PC-3 (cell line): Measurements from ENCODE around the gene RERE. TPM values are rescaled to one million over a fixed set of nuclear protein-coding genes. Genes with fewer than 3 reads are reported as not detected.

Experiments used
- ATAC-seq: fragments of 200-7000 bp; cut with Tn5 transposase; 2 replicates; pipeline ENCODE4 v1.9.1; 2020; ENCODE audit warnings: mild to moderate bottlenecking, moderate library complexity
- BruUV-seq: library from RNA; stranded (reverse); fragments of 400-500 nt; replicated peaks from 2 replicates; lab custom pipeline; 2021; lab: Mats Ljungman, UMichigan
- CTCF ChIA-PET: fragments of 300-600 bp; sonication (Branson Sonifier 250); formaldehyde crosslinking; loops from one replicate; lab custom pipeline; 2022; ENCODE audit warnings: antibody characterized with exemption; lab: Charles Lee
- POLR2A ChIA-PET: fragments of 300-600 bp; sonication (Branson Sonifier 250); formaldehyde crosslinking; loops from one replicate; lab custom pipeline; 2022; ENCODE audit warnings: antibody characterized with exemption; ENCODE audit not compliant: unreplicated experiment; lab: Charles Lee
- DNase-seq: peaks from one replicate; pipeline ENCODE4 v3.0.0-alpha.2; 2015
- H2AFZ ChIP-seq: fragments of 300-600 bp; sonication (generic); 2 replicates; pipeline ENCODE4 v1.6.0; 2016; ENCODE audit warnings: antibody characterized with exemption, low read length
- H3F3A ChIP-seq: fragments of 300-600 bp; sonication (generic); one replicate; pipeline ENCODE4 v1.6.0; 2017; ENCODE audit warnings: antibody characterized with exemption, low read length, control low read depth, mild to moderate bottlenecking; ENCODE audit not compliant: unreplicated experiment
- H3K27ac ChIP-seq: fragments of 300-600 bp; sonication (generic); 2 replicates; pipeline ENCODE4 v1.5.1; 2016; ENCODE audit warnings: mild to moderate bottlenecking, low read length
- H3K27me3 ChIP-seq: fragments of 300-600 bp; sonication (generic); 2 replicates; pipeline ENCODE4 v1.6.1; 2016; ENCODE audit warnings: low read length, mixed read lengths
- H3K36me3 ChIP-seq: fragments of 300-600 bp; sonication (generic); 2 replicates; pipeline ENCODE4 v1.6.1; 2016; ENCODE audit warnings: low read depth, mixed run types, low read length, mixed read lengths
- H3K4me1 ChIP-seq: fragments of 300-600 bp; sonication (generic); 2 replicates; pipeline ENCODE4 v1.5.1; 2016; ENCODE audit warnings: low read length; ENCODE audit not compliant: insufficient read depth
- H3K4me2 ChIP-seq: fragments of 300-600 bp; sonication (generic); 2 replicates; pipeline ENCODE4 v1.6.0; 2016; ENCODE audit warnings: low read length
- H3K4me3 ChIP-seq: fragments of 300-600 bp; sonication (generic); 2 replicates; pipeline ENCODE4 v1.5.1; 2016; ENCODE audit warnings: mild to moderate bottlenecking, low read length, mixed read lengths
- H3K79me2 ChIP-seq: fragments of 300-600 bp; sonication (generic); 2 replicates; pipeline ENCODE4 v1.6.1; 2017; ENCODE audit warnings: low read length, mixed read lengths
- H3K9ac ChIP-seq: fragments of 300-600 bp; sonication (generic); 2 replicates; pipeline ENCODE4 v1.6.0; 2016; ENCODE audit warnings: mild to moderate bottlenecking, low read length
- H3K9me2 ChIP-seq: fragments of 300-600 bp; sonication (generic); replicated peaks from 2 replicates; pipeline ENCODE4 v1.6.1; 2016; ENCODE audit warnings: mixed run types, low read length, mixed read lengths
- H3K9me3 ChIP-seq: fragments of 300-600 bp; sonication (generic); 2 replicates; pipeline ENCODE4 v1.6.1; 2016; ENCODE audit warnings: low read length, mixed read lengths
- H4K20me1 ChIP-seq: fragments of 300-600 bp; sonication (generic); 2 replicates; pipeline ENCODE4 v1.6.1; 2016; ENCODE audit warnings: low read length, mixed read lengths
- CTCF ChIP-seq: fragments of 300-600 bp; sonication (generic); conservative IDR thresholded peaks from 2 replicates; pipeline ENCODE4 v1.5.1; 2017; ENCODE audit warnings: antibody characterized with exemption, low read depth, mild to moderate bottlenecking, low read length
- EZH2 ChIP-seq: fragments of 300-600 bp; sonication (generic); IDR thresholded peaks from one replicate; pipeline ENCODE4 v1.6.1; 2017; ENCODE audit warnings: antibody characterized with exemption, mild to moderate bottlenecking, low read length; ENCODE audit not compliant: unreplicated experiment
- EZH2phosphoT487 ChIP-seq: fragments of 300-600 bp; sonication (generic); IDR thresholded peaks from 2 replicates; pipeline ENCODE4 v1.6.1; 2018; ENCODE audit warnings: mild to moderate bottlenecking, antibody characterized with exemption, low read length, borderline replicate concordance
- intact Hi-C: fragments of 100-400 bp; cut with micrococcal nuclease; formaldehyde crosslinking; loops from 2 replicates; pipeline ENCODE4 v1.9.0; 2023
- total RNA-seq: library from RNA; depleted of rRNA; stranded (reverse); fragments of >200 nt; gene quantifications from 2 replicates; pipeline ENCODE4 v1.2.3, GENCODE V29; 2014

RERE gene
- total RNA-seq, 1 experiment from 2014 or later: 24.2 TPM

DNA sequence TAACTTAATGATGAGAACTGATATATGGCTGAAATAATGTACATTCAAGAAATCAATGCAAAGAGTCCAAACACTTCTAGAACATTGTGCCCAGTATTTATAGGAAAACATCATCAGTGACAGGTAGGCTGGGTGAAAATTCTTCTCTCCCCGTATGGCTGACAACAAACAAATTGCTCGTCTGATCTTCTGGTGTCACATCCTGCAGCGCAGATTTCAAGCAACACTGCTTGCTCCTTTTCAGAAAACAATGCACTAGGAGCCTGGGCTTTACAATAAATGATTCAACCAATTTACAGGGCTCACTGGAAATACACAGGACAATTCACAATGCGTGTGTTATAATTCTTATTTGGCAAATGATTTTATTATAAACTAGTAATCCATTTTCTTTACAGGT lies 185.3 kb downstream of the RERE start:
- H4K20me1 ChIP-seq: 0 out of 2 replicates have a peak, but pooled peaks cover 4% of the 10 kb centered on the region
- no peak for TF ChIP-seq CTCF
- no peak for TF ChIP-seq EZH2
- no peak for TF ChIP-seq EZH2phosphoT487
- no peak overlapping the region for H3K4me2 ChIP-seq
- no peak overlapping the region for H3K9ac ChIP-seq
- no peak for ATAC-seq
- no peaks in the 10 kb centered on the region for H3K9me3 ChIP-seq
- no TSS peak for BruUV-seq
- peaks cover 24% of the 10 kb centered on the region for H3K79me2 ChIP-seq
- DNase-seq: no peak
- intact Hi-C loops: no loop called here
- ChIA-PET POLR2A (no interaction called here), CTCF (no interaction called here)
- no peak overlapping the region for H2AFZ ChIP-seq
- H3K36me3 ChIP-seq: no peaks in the 10 kb centered on the region
- no peaks in the 10 kb centered on the region for H3K9me2 ChIP-seq
- H3K4me3 ChIP-seq: no peak overlapping the region
- H3F3A ChIP-seq: no peaks in the 10 kb centered on the region
- no peak overlapping the region for H3K27ac ChIP-seq
- peaks cover 7% of the 10 kb centered on the region for H3K4me1 ChIP-seq
- H3K27me3 ChIP-seq: no peaks in the 10 kb centered on the region

GRCh38 chr1:8631163-8631562 lies 186.3 kb downstream of the RERE start:
- no peak for ATAC-seq
- Histone ChIP-seq H3K79me2 (peaks cover 27% of the 10 kb centered on the region), H3K4me2 (no peak overlapping the region)

GRCh38 chr1:8629241-8630091 lies 188.0 kb downstream of the RERE start:
- no peak overlapping the region for H2AFZ ChIP-seq
- POLR2A ChIA-PET: no interaction called here
- no peak overlapping the region for H3K27ac ChIP-seq
- no peak overlapping the region for H3K4me2 ChIP-seq
- peaks cover 23% of the 10 kb centered on the region for H3K4me1 ChIP-seq
- no peak overlapping the region for H3K9ac ChIP-seq
- H3K4me3 ChIP-seq: no peak overlapping the region
- H3K27me3 ChIP-seq: no peaks in the 10 kb centered on the region
- ATAC-seq (no peak), DNase-seq (no peak)
- intact Hi-C loops: no loop called here
- CTCF ChIA-PET: no interaction called here
- no TSS peak for BruUV-seq
- peaks cover 27% of the 10 kb centered on the region for H3K79me2 ChIP-seq
- H3F3A ChIP-seq: no peaks in the 10 kb centered on the region
- TF ChIP-seq EZH2: no peak
- no peak for TF ChIP-seq EZH2phosphoT487
- no peak for TF ChIP-seq CTCF
- 0 out of 2 replicates have a peak, but pooled peaks cover 4% of the 10 kb centered on the region for H4K20me1 ChIP-seq
- no peaks in the 10 kb centered on the region for H3K9me2 ChIP-seq
- H3K9me3 ChIP-seq: no peaks in the 10 kb centered on the region
- H3K36me3 ChIP-seq: no peaks in the 10 kb centered on the region

More at GRCh38 chr1:8631163-8631562, 186.3 kb downstream of the RERE start:
- CTCF ChIA-PET: no interaction called here
- no TSS peak for BruUV-seq
- POLR2A ChIA-PET: no interaction called here
- no peak for TF ChIP-seq EZH2
- DNase-seq: no peak
- Histone ChIP-seq H3K4me1 (peaks cover 17% of the 10 kb centered on the region), H3K27me3 (no peaks in the 10 kb centered on the region), H3K27ac (no peak overlapping the region), H2AFZ (no peak overlapping the region), H4K20me1 (0 out of 2 replicates have a peak, but pooled peaks cover 4% of the 10 kb centered on the region), H3K36me3 (no peaks in the 10 kb centered on the region), H3K4me3 (no peak overlapping the region), H3F3A (no peaks in the 10 kb centered on the region), H3K9me2 (no peaks in the 10 kb centered on the region), H3K9me3 (no peaks in the 10 kb centered on the region), H3K9ac (no peak overlapping the region)
- intact Hi-C loops: no loop called here
